Renal pelvis (tissue), 12 donors: ENCODE results near the gene LIG4. TPM values are rescaled to one million over a fixed set of nuclear protein-coding genes. Genes with fewer than 3 reads are reported as not detected.
"Not testable (repeated sequence)": the region's sequence is repeated elsewhere in the genome, so short reads cannot be mapped to it uniquely, and the experiment has no call there.

ENCODE experiments used
- DNase-seq: peaks from one replicate; pipeline ENCODE4 v3.0.0-alpha.2; 2013
- long read RNA-seq, 16 experiments: transcript quantifications; one replicate each; lab custom pipeline, GENCODE V29; 2026
- polyA plus RNA-seq, 3 donors: library from polyadenylated mRNA; unstranded; fragments of 120-200 nt; gene quantifications; one replicate each; pipeline ENCODE4 v1.2.1, GENCODE V29; 2013; ENCODE audit not compliant: insufficient read length in 3 of 3

Gene LIG4
- polyA plus RNA-seq: 10 to 100 TPM; 12.8 to 19.8 (median 17.1) TPM
- long read RNA-seq, donor 1, full-length matches to known transcripts: 6 of 6 reads
- long read RNA-seq, donor 1, partial matches to known transcripts: 0 of 6 reads
- long read RNA-seq, donor 1, other reads (novel, unspliced or antisense): 0 of 6 reads
- long read RNA-seq, donor 2, full-length matches to known transcripts: 6 of 37 reads
- long read RNA-seq, donor 2, partial matches to known transcripts: 31 of 37 reads
- long read RNA-seq, donor 2, other reads (novel, unspliced or antisense): 0 of 37 reads
- long read RNA-seq, donor 3, full-length matches to known transcripts: 7 of 7 reads
- long read RNA-seq, donor 3, partial matches to known transcripts: 0 of 7 reads
- long read RNA-seq, donor 3, other reads (novel, unspliced or antisense): 0 of 7 reads
- long read RNA-seq, donor 4, full-length matches to known transcripts: 5 of 5 reads
- long read RNA-seq, donor 4, partial matches to known transcripts: 0 of 5 reads
- long read RNA-seq, donor 4, other reads (novel, unspliced or antisense): 0 of 5 reads
- long read RNA-seq, donor 5, full-length matches to known transcripts: 2 of 2 reads
- long read RNA-seq, donor 5, partial matches to known transcripts: 0 of 2 reads
- long read RNA-seq, donor 5, other reads (novel, unspliced or antisense): 0 of 2 reads
- long read RNA-seq, donor 6, full-length matches to known transcripts: 10 of 27 reads
- long read RNA-seq, donor 6, partial matches to known transcripts: 17 of 27 reads
- long read RNA-seq, donor 6, other reads (novel, unspliced or antisense): 0 of 27 reads
- long read RNA-seq, donor 7, full-length matches to known transcripts: 7 of 7 reads
- long read RNA-seq, donor 7, partial matches to known transcripts: 0 of 7 reads
- long read RNA-seq, donor 7, other reads (novel, unspliced or antisense): 0 of 7 reads
- long read RNA-seq, donor 8, full-length matches to known transcripts: 2 of 2 reads
- long read RNA-seq, donor 8, partial matches to known transcripts: 0 of 2 reads
- long read RNA-seq, donor 8, other reads (novel, unspliced or antisense): 0 of 2 reads
- long read RNA-seq, donor 9, full-length matches to known transcripts: 3 of 3 reads
- long read RNA-seq, donor 9, partial matches to known transcripts: 0 of 3 reads
- long read RNA-seq, donor 9, other reads (novel, unspliced or antisense): 0 of 3 reads
- long read RNA-seq, donor 10, full-length matches to known transcripts: 4 of 4 reads
- long read RNA-seq, donor 10, partial matches to known transcripts: 0 of 4 reads
- long read RNA-seq, donor 10, other reads (novel, unspliced or antisense): 0 of 4 reads
- long read RNA-seq, donor 11, full-length matches to known transcripts: 4 of 4 reads
- long read RNA-seq, donor 11, partial matches to known transcripts: 0 of 4 reads
- long read RNA-seq, donor 11, other reads (novel, unspliced or antisense): 0 of 4 reads
- long read RNA-seq, donor 12, full-length matches to known transcripts: 8 of 8 reads
- long read RNA-seq, donor 12, partial matches to known transcripts: 0 of 8 reads
- long read RNA-seq, donor 12, other reads (novel, unspliced or antisense): 0 of 8 reads
- long read RNA-seq, donor 13, full-length matches to known transcripts: 2 of 2 reads
- long read RNA-seq, donor 13, partial matches to known transcripts: 0 of 2 reads
- long read RNA-seq, donor 13, other reads (novel, unspliced or antisense): 0 of 2 reads
- long read RNA-seq, donor 14: 0 reads
- long read RNA-seq, donor 15: 0 reads
- long read RNA-seq, donor 16, full-length matches to known transcripts: 2 of 2 reads
- long read RNA-seq, donor 16, partial matches to known transcripts: 0 of 2 reads
- long read RNA-seq, donor 16, other reads (novel, unspliced or antisense): 0 of 2 reads

DNA sequence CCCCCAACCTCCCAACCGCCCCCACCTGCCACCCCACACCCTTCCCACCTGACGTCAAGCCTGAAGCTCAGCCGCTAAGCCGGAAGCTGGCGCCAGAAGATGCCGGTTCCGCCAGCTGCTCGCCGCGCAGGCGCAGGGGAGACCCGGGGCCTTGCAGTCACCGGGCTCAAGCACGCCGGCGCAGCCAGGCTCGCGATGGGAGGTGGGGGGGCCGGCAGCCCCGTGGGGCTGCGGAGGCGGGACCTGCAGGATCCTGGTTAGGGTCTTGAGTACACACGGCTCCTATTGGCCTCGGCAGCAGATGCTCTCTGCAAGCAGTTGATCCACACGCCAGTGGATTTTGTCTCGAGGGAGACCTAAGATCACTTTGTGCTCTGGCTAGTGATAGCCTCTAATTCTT, at the start of gene LIG4:
LIG4 (minus strand) TSS at position 101 of the 400 bp plus-strand sequence. CDS start 4,268 bp downstream, outside the sequence.
- DNase-seq: peak; percentile 93

DNA sequence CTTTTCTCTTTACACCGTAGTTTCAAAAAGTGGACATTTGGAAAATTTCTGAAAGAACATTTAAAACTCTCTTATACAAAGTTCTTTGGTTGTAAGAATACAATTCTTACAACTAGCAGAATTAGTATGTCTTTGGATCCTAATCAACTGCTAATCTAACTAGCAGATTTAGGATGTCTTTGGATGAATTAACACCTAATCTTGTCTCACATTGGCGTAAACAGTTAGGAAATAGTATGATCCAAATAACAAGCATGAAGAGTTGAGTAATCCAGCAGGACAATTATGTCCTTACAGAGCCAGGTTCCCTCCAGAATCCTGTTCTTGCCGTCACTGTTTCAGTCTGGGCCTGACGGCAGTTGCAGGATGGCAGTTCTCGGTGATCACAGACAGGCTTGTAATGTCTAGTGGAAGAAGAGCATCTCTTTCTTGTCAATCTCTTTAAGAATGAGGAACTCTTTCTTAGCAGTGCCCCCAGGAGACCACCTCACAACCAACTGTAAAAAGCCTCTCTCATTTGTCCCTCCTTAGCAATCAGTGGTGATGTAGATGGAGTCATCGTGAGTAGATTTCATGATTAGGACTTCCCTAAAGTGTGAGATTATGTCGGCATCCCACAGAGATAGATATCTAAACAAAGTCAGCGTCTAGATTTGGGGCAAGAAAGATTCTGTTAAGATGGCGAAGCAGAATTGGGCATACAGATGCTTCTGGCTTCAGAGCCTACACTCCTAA, 48.5 kb upstream of the LIG4 start:
- no peak for DNase-seq

DNA sequence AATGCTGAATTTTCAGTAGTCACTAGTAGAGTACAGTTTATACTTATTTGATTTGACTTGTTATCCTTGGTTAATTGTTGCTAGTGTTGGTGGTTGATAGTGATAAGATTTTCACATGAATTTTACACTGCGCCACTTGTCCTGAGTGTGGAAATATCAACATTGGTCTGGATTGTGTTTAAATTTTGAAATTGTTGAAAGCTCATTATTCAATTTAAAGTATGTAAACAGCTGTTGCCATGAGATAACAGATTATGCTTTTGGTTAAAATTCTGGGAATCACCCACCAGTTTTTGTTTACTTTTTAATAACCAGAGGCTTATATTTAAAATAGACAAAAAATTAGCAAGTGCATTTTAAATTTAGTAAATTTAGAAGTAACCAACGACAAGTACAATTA, 41.9 kb upstream of the LIG4 start:
- DNase-seq: no peak

DNA sequence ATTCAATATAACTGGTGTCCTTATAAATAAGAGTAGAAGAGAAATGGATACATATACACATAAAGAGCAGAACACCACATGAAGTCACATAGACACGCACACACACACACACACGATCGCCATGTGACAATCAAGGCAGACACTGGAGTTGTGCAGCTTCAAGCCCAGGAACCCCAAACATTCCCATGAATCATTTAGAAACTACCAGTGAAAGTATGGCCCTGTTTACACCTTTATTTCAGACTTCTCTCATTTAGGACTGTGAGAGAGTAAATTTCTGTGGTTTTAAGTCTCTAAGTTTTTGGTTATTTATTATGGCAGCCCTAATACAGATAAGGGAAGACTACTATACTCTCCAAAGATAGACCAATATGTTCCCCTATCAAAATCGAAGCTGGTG, 33.8 kb upstream of the LIG4 start:
- DNase-seq: no peak

DNA sequence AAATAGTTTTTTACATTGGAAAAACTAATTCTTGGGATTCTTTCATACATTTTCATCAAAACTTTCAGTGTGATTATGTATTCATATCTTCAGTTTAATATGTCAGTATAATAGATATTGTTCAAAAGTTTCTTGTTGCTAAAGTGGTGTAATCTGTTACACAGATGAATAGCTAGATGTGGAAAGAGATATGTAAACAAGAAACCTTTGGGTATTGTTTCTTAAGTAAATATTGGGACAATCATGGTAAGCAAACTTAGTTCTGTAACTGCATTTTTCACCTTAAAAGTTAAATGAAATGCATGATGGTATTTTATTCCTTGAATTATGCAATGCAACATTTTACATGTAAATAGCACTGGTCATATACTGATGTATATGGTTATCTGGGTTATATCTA, 15.0 kb upstream of the LIG4 start:
- DNase-seq: no peak

DNA sequence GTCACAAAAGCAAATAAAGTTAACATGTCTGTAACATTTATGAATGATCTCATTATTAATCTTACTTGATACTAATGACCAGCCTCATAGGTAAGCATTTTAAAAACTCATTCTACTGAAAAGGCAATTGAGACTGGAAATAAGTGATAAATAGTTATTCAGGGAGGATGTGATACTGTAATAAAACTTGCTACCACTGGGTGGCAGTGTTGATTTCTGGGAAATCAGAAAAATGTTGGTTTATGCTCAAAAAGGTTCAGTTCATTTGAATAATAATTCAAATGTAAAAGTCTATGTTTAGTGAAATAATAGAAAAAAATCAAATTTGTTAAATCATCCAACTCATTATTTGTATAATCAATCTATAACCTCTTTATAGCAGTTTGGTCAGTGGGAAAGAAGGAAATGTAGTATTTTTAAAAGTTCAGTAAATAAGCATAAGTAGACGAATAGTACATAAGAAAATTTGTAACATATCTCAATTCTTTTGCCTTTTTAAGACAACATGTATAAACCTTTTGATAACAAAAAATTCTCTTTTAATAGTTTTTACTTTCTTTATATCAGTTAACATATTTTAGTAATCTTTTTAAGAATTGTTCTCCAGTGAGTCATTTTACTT, 12.4 kb upstream of the LIG4 start:
- no peak for DNase-seq

DNA sequence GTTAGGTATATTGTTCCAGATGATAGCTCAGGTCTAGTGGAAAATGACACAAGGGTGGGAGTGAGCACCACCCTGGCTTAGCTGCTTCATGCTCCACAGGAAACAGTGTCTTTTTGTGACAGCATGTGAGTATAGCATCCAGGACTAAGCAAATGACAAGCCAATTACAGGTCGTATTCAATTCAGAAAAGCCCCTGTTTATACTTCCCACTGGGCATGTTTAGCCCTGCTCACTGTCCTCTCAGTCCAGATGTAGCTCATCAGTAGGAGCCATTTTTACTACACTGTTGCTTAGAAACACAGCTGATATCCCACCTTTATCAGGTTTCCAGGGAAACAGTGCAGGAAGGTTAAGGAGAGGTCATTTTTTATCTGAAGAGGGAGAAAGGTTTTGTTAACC, 10.8 kb upstream of the LIG4 start:
- no peak for DNase-seq

DNA sequence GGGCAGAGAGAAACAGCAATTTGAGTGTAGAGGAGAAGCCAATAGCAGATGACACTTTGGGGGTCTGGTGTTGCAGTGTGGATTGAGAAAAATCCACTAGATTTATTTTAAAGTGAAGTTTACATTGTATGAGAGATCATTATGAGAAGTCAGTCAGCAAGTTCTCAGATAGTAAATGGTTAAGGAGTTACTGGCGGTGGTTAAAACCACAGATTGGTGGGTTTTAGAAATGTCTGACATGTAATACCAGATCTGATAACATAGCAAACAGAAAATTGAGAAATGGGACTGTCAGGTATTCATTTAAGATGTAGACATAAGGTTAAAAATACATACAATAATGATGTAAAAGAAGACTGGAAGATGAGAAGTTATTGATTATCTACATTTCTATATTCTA, 10.1 kb upstream of the LIG4 start:
- DNase-seq: no peak

DNA sequence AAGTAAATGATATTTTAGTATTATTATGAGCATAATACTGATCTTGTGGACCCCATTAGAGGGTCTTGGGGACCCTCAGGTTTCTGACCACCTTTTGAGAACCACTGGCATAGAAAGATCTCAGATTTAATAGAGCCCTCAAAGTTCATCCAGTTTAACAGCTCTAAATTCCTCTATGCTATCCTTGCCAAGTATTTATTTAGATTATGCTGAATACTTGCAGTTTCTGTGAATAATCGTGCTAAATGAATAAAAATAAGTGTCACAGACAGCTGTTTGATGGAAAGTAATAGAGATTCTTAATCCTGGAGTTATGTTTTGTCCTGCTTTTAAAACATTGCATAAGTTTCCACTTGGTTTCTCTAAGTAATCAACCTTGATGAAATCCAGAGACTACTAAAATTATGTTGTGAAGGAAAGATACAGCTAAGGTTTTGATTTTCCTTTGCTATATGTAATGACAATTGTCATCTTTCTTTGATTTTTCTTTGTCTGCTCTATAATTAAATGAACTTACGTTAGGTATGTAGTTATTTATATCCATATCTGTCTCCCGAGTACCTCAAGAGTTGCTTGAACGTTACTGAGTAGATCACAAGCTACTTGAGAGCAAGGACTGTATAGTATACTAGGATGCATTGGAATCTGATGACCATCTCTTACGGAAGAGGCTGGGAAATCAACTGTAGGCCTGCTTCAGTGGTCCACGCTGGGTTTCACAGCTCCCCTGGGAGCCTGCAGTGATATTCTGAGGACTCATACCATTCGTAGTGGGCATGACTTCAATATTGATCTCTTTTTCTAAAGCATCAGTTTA, 8.6 kb upstream of the LIG4 start:
- DNase-seq: no peak

DNA sequence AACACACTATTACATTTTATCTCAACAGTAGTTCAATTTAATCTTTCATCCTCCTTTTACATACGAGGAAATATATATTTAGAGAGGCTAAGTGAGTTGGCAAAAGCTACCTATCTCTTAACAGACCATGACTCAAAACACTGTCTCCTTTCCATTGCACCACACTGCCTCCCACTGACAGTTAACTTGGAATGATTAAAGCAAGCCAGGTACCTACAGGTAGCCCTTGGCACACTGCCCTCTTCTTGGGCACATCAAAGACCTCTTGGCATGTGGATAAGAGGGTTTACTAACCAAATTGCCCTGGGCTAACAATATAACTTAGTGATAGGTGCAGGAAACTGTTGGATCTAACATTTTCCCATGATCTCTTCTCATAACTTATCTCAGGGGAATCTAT, 4.7 kb upstream of the LIG4 start:
- DNase-seq: no peak

DNA sequence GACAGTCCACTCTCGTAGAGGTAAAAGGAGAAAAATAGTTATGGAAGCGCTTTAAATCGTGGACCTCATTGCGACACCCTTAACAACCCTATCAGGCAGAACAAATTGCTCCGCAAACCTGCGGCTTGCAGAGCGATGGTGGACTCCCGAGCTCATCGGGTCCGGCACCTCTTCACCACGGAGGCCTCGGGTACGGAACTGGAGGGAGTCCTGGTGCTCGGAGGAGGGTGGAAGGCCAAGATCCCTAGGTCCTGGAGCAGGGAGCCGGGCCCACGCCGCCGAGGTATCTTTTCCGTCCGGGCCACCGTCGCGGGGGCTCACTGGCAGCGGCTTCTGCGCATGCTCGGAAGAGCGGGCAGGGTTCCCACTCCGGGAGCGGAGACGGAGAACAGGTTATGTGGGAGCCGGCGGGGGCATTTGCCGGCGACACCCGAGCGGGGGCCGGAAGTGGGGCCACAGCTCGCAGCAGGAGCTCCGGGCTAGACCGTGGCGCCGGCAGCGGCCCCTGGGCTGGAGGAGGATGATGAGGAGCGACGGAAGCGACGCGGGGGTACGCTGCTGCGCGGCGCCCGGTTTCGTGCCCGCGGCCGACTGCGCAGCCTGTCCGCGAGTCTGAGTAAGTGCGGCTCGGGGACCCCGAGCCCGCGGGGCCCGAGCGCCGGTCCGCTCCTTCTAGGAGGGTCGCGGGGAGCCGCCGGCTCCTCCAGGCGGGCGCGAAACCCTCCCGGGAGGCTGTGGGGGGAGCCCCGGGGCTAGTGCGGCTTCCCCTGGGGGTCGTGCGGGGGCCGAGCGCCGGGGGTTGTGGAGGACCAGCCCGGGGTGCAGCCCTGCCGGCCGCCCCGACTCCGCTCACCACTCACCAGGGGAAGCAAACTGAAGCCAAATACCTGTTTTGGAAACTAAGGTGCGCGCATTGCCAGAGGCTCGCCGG, 3.0 kb upstream of the LIG4 start, which contains the start of gene ABHD13:
ABHD13 (plus strand) TSS at position 349 of the 931 bp plus-strand sequence. CDS start 10,827 bp downstream, outside the sequence.
- DNase-seq: peak; percentile 93

DNA sequence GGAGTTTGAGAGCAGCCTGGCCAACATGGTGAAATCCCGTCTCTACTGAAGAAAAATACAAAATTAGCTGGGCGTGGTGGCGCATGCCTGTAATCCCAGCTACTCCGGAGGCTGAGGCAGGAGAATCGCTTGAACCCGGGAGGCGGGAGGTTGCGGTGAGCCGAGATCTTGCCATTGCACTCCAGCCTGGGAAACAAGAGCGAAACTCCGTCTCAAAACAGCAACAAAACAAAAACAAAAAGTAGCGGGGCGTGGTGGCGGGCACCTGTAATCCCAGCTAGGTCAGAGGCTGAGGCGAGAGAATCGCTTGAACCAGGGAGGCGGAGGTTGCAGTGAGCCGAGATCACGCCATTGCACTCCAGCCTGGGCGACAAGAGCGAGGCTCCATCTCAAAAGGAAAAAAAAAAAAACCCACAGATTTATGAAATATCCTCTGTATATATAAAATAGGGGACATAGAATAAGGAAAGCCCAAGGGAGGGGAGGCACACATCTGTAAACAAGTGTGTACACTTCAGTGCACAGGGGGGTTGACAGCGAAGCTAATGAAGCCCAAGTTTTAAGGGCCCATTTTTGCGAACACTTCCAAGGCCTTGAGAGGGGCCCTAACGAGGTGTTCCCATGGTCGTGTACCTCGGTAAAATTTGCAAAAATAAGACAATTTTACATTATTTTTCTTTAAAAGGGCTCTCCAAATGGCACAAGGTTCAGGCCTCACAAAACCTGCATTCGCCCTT, 2.1 kb upstream of the LIG4 start:
- DNase-seq: not testable (repeated sequence)

DNA sequence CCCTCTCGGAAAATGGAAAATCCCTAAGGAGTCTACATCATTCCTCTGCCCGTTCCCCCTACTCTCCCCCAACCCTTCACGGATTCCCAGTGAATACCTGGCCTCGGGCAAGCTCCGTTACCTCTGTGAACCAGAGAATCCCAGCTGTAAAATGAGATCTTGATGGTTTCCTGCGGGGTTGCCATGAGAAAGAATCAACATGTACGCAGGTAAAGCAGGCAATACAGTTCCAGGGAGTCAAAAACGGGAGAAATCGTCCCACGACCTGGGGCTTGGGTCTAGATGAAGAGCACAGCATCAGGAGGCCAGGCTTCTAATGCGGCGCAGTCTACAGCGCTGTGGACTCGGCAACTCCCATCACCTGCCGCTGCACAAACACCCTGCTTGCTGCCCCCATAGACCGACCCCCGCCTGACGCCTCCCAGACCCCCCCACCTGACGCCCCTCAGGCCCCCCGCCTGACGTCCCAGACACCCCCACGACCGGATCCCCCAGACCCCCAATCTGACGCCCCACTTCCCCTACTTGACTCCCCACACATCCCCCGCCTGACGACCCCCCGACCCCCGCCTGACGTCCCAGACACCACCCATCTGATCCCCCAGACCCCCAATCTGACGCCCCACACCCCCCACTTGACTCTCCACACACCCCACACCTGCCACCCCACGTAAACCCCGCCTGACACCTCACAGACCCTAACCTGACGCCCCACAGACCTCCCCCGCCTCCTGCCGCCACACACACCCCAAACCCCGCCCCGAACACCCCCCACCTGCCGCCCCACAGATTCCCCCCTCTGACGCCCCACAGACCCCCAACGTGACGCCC, 680 bp downstream of the LIG4 start:
- DNase-seq: no peak

DNA sequence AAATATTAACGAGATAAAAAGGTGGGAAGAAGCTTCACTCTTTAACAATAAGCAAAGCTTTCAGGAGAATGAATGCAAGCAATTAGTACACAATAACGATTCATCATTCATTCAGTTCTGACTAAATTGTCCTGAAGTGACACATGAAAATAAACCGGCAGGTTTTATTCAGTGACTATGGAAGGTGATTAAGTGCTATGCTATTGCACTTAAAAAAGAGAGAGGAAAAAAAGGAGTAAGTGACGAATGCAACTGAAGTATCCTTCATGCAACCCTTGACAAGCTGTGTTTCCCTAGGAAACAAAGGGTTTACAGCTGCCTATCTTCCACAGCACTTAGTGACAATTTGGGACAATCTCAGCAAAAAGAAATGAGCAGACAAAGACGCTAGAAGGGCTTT, 1.4 kb downstream of the LIG4 start:
- DNase-seq: no peak

DNA sequence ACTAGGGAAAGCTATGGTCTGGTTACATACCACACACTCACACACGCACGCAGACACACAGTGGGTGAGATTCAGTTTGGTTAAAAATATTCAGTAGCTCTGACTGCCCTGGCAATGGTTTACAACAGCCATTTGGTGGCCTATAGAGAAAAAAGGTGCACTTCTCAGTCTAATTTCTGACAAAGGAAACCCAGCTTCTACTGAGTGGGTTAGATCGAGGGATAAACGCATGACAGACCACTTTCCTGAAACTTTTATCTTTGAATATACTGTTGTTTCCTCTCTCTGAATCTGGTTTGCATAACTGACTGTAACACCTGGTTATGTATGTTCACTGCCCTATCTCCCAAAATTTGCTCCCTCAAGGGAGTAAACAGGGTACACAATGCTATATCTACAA, 2.5 kb downstream of the LIG4 start:
- no peak for DNase-seq

DNA sequence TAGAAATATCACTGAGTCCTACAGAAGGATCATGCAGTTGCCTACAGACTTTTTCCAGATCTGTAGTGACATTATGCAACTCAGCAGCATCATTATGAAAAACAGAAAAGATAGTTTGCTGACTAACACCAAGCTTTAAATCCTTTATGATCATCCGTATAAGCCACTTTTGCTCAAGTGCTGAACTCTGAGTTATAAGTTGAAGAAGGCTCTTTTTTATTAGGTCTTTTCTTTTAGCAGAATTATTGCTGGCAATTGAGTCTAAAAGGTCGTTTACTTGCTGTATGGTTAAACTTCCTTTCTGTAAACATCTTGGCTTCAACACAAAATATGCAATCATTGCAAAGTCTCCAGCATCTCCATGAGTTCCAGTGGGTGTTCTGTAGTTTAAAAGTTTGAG, 4.8 kb downstream of the LIG4 start:
- DNase-seq: no peak
